HepG2 (cell line): ENCODE data around the gene CNPY4. TPM values are rescaled to one million over a fixed set of nuclear protein-coding genes. Genes with fewer than 3 reads are reported as not detected.
A peak's percentile ranks its signal among the peaks of the same experiment; 100 is the strongest.

Experiments used
- ARID2 ChIP-seq: sonication (generic); formaldehyde crosslinking; IDR thresholded peaks from 2 replicates; pipeline ENCODE4 v1.8.1; 2022; ENCODE audit warnings: mild to moderate bottlenecking, missing genetic modification reagents, borderline replicate concordance
- IRF1 ChIP-seq: sonication (generic); formaldehyde crosslinking; IDR thresholded peaks from 2 replicates; pipeline ENCODE4 v1.4.0; 2020; ENCODE audit warnings: low read depth, mild to moderate bottlenecking, missing genetic modification reagents
- KLF6 ChIP-seq: IDR thresholded peaks from 2 replicates; pipeline ENCODE4 v1.8.0; 2016; ENCODE audit warnings: missing biosample characterization, missing genetic modification reagents
- NKX3-1 ChIP-seq: sonication (generic); formaldehyde crosslinking; IDR thresholded peaks from 2 replicates; pipeline ENCODE4 v1.5.0; 2020; ENCODE audit warnings: missing genetic modification reagents
- RARG ChIP-seq: sonication (generic); formaldehyde crosslinking; IDR thresholded peaks from 2 replicates; pipeline ENCODE4 v1.4.0; 2020; ENCODE audit warnings: low read depth, mild to moderate bottlenecking, missing genetic modification reagents
- RBM39 ChIP-seq: fragments of 200-400 bp; formaldehyde crosslinking; IDR thresholded peaks from one replicate; pipeline ENCODE4 v1.6.1; 2018; ENCODE audit warnings: antibody characterized with exemption, mild to moderate bottlenecking, low read depth, low read length; ENCODE audit not compliant: poor library complexity, severe bottlenecking
- SALL2 ChIP-seq: sonication (generic); formaldehyde crosslinking; IDR thresholded peaks from 2 replicates; pipeline ENCODE4 v1.8.1; 2023; ENCODE audit warnings: mild to moderate bottlenecking, missing genetic modification reagents, inconsistent platforms
- STAG1 ChIP-seq: sonication (generic); formaldehyde crosslinking; IDR thresholded peaks from 2 replicates; pipeline ENCODE4 v1.4.0; 2020; ENCODE audit warnings: missing genetic modification reagents
- ZBTB1 ChIP-seq: sonication (generic); formaldehyde crosslinking; IDR thresholded peaks from 2 replicates; pipeline ENCODE4 v1.4.0; 2020; ENCODE audit warnings: missing genetic modification reagents, borderline replicate concordance
- ZBTB34 ChIP-seq: sonication (generic); formaldehyde crosslinking; IDR thresholded peaks from 2 replicates; pipeline ENCODE4 v1.8.0; 2022; ENCODE audit warnings: mild to moderate bottlenecking, missing genetic modification reagents
- ZMYM2 ChIP-seq: sonication (generic); formaldehyde crosslinking; IDR thresholded peaks from 2 replicates; pipeline ENCODE4 v1.8.0; 2022; ENCODE audit warnings: mild to moderate bottlenecking, missing genetic modification reagents
- ZNF207 ChIP-seq: fragments of 450-650 bp; IDR thresholded peaks from 2 replicates; pipeline ENCODE4 v1.6.1; 2016; ENCODE audit warnings: antibody characterized with exemption, borderline replicate concordance
- ZNF549 ChIP-seq: sonication (generic); formaldehyde crosslinking; IDR thresholded peaks from 2 replicates; pipeline ENCODE4 v1.5.0; 2020; ENCODE audit warnings: missing genetic modification reagents
- ZSCAN12 ChIP-seq: sonication (generic); formaldehyde crosslinking; IDR thresholded peaks from 2 replicates; pipeline ENCODE4 v1.9.0; 2021; ENCODE audit warnings: mild to moderate bottlenecking, missing genetic modification reagents
- polyA plus RNA-seq, 8 experiments: library from polyadenylated mRNA; depleted of rRNA in 3 of 8; stranded (reverse) in 7 of 8; unstranded in 1 of 8; fragments of >200 nt; fragmentation: Illumina TruSeq in 4 of 8; extraction: Trizol in 4 of 8; gene quantifications; 2 replicates each; pipeline versions ENCODE4 v1.2.1 to v1.2.3, GENCODE V29; 2011 to 2016; ENCODE audit warnings: low read depth in 4 of 8, missing spikeins in 1 of 8, mixed read lengths in 1 of 8; ENCODE audit not compliant: insufficient read depth in 1 of 8
- total RNA-seq, 5 experiments: library from RNA; depleted of rRNA; stranded (reverse); fragments of >200 nt; fragmentation: Illumina TruSeq; extraction: Trizol; gene quantifications; 2 replicates each; pipeline ENCODE4 v1.2.3, GENCODE V29; 2016; ENCODE audit warnings: low read depth in 1 of 5
- TF ChIP-seq, protein P1 (sequence below): sonication (generic); formaldehyde crosslinking; IDR thresholded peaks from 2 replicates; pipeline ENCODE4 v1.5.1; 2020; ENCODE audit warnings: missing genetic modification reagents, mild to moderate bottlenecking, borderline replicate concordance
- TF ChIP-seq, protein P2 (sequence below): sonication (generic); formaldehyde crosslinking; IDR thresholded peaks from 2 replicates; pipeline ENCODE4 v1.4.0; 2020; ENCODE audit warnings: missing genetic modification reagents, borderline replicate concordance
- TF ChIP-seq, protein P3 (sequence below): IDR thresholded peaks from 2 replicates; pipeline ENCODE4 v1.6.1; 2016; ENCODE audit warnings: missing compliant biosample characterization, missing genetic modification reagents, borderline replicate concordance
- TF ChIP-seq, protein P4 (sequence below): sonication (generic); formaldehyde crosslinking; conservative IDR thresholded peaks from 2 replicates; pipeline ENCODE4 v1.8.0; 2022; ENCODE audit warnings: mild to moderate bottlenecking, moderate library complexity, missing genetic modification reagents

The CNPY4 gene
- total and polyA plus RNA-seq, 2 of the 13 experiments (the other 11 are each of a cell fraction or from before 2014, with no cell fraction given): 6.2 to 12.7 TPM

- TF ChIP-seq, protein P1, sequence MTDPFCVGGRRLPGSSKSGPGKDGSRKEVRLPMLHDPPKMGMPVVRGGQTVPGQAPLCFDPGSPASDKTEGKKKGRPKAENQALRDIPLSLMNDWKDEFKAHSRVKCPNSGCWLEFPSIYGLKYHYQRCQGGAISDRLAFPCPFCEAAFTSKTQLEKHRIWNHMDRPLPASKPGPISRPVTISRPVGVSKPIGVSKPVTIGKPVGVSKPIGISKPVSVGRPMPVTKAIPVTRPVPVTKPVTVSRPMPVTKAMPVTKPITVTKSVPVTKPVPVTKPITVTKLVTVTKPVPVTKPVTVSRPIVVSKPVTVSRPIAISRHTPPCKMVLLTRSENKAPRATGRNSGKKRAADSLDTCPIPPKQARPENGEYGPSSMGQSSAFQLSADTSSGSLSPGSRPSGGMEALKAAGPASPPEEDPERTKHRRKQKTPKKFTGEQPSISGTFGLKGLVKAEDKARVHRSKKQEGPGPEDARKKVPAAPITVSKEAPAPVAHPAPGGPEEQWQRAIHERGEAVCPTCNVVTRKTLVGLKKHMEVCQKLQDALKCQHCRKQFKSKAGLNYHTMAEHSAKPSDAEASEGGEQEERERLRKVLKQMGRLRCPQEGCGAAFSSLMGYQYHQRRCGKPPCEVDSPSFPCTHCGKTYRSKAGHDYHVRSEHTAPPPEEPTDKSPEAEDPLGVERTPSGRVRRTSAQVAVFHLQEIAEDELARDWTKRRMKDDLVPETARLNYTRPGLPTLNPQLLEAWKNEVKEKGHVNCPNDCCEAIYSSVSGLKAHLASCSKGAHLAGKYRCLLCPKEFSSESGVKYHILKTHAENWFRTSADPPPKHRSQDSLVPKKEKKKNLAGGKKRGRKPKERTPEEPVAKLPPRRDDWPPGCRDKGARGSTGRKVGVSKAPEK: no peak
- TF ChIP-seq RARG (CRISPR knock-in tag) (no peak), ZSCAN12 (no peak), RBM39 (no peak), IRF1 (CRISPR knock-in tag) (no peak), KLF6 (CRISPR knock-in tag) (no peak), SALL2 (CRISPR knock-in tag) (no peak), ZMYM2 (CRISPR knock-in tag) (peak; percentile 31; the same call in 1 of the 2 replicates), NKX3-1 (CRISPR knock-in tag) (no peak), ZNF207 (no peak), STAG1 (CRISPR knock-in tag) (no peak), ZNF549 (no peak), ZBTB1 (CRISPR knock-in tag) (no peak), ARID2 (CRISPR knock-in tag) (no peak), ZBTB34 (CRISPR knock-in tag) (no peak; the same call in 1 of the 2 replicates)
- TF ChIP-seq, protein P2, sequence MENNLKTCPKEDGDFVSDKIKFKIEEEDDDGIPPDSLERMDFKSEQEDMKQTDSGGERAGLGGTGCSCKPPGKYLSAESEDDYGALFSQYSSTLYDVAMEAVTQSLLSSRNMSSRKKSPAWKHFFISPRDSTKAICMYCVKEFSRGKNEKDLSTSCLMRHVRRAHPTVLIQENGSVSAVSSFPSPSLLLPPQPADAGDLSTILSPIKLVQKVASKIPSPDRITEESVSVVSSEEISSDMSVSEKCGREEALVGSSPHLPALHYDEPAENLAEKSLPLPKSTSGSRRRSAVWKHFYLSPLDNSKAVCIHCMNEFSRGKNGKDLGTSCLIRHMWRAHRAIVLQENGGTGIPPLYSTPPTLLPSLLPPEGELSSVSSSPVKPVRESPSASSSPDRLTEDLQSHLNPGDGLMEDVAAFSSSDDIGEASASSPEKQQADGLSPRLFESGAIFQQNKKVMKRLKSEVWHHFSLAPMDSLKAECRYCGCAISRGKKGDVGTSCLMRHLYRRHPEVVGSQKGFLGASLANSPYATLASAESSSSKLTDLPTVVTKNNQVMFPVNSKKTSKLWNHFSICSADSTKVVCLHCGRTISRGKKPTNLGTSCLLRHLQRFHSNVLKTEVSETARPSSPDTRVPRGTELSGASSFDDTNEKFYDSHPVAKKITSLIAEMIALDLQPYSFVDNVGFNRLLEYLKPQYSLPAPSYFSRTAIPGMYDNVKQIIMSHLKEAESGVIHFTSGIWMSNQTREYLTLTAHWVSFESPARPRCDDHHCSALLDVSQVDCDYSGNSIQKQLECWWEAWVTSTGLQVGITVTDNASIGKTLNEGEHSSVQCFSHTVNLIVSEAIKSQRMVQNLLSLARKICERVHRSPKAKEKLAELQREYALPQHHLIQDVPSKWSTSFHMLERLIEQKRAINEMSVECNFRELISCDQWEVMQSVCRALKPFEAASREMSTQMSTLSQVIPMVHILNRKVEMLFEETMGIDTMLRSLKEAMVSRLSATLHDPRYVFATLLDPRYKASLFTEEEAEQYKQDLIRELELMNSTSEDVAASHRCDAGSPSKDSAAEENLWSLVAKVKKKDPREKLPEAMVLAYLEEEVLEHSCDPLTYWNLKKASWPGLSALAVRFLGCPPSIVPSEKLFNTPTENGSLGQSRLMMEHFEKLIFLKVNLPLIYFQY (CRISPR knock-in tag): no peak
- TF ChIP-seq, protein P3, sequence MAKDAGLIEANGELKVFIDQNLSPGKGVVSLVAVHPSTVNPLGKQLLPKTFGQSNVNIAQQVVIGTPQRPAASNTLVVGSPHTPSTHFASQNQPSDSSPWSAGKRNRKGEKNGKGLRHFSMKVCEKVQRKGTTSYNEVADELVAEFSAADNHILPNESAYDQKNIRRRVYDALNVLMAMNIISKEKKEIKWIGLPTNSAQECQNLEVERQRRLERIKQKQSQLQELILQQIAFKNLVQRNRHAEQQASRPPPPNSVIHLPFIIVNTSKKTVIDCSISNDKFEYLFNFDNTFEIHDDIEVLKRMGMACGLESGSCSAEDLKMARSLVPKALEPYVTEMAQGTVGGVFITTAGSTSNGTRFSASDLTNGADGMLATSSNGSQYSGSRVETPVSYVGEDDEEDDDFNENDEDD: peak; percentile 78; the same call in 1 of the 2 replicates
- TF ChIP-seq, protein P4, sequence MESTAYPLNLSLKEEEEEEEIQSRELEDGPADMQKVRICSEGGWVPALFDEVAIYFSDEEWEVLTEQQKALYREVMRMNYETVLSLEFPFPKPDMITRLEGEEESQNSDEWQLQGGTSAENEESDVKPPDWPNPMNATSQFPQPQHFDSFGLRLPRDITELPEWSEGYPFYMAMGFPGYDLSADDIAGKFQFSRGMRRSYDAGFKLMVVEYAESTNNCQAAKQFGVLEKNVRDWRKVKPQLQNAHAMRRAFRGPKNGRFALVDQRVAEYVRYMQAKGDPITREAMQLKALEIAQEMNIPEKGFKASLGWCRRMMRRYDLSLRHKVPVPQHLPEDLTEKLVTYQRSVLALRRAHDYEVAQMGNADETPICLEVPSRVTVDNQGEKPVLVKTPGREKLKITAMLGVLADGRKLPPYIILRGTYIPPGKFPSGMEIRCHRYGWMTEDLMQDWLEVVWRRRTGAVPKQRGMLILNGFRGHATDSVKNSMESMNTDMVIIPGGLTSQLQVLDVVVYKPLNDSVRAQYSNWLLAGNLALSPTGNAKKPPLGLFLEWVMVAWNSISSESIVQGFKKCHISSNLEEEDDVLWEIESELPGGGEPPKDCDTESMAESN: no peak
Observed at GRCh38 chr7:100122067-100122466, 2.6 kb downstream of the CNPY4 start (continued).
